ENCODE results near the gene CCNL2. TPM values are rescaled to one million over a fixed set of nuclear protein-coding genes. Genes with fewer than 3 reads are reported as not detected.
"Not testable (repeated sequence)": the region's sequence is repeated elsewhere in the genome, so short reads cannot be mapped to it uniquely, and the experiment has no call there.

CCNL2 gene
- total and polyA plus RNA-seq, 4 donors: 46.4 to 170 (median 104) TPM

- not testable (repeated sequence) for H3K36me3 ChIP-seq (ENCODE audit: control insufficient read depth in 4 of 4, insufficient read depth in 3 of 4, low read depth in 1 of 4, low read length in 3 of 4); DNase-seq (ENCODE audit: low spot score)
- WGBS: 95% methylated on average over 11 of the region's 11 CpGs
Measured at GRCh38 chr1:1412311-1412902, 13.3 kb upstream of the CCNL2 start.

DNA sequence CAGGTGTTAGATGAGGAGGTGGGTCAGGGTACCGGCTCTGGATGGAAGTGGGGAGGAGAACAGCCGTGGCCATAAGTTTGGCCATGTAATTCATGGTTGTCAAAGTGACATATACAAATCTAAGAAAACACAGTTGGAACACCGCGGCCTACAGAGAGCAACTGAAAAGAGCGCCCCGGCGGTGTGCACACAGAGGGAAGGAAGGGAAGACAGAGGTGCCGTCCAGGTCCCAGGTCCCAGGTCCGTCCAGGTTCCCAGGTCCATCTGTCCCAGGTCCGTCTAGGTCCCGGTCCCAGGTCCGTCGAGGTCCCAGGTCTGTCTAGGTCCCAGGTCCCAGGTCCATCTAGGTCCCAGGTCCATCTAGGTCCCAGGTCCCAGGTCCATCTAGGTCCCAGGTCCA, 12.5 kb upstream of the CCNL2 start:
- Histone ChIP-seq H3K36me3 (ENCODE audit: control insufficient read depth in 4 of 4, insufficient read depth in 3 of 4, low read depth in 1 of 4, low read length in 3 of 4) (no peaks in the 10 kb centered on the region), H3K27me3 (ENCODE audit: control insufficient read depth in 4 of 4, insufficient read depth in 4 of 4, low read length in 3 of 4) (no peaks in the 10 kb centered on the region), H3K9me3 (ENCODE audit: control insufficient read depth in 4 of 4, low read length in 3 of 4) (no peaks in the 10 kb centered on the region), H3K9ac (ENCODE audit: low read depth in 1 of 2, low read length in 2 of 2) (no peak overlapping the region), H3K27ac (ENCODE audit: low read depth in 1 of 2, low read length in 2 of 2) (no peak overlapping the region), H3K4me1 (ENCODE audit: control insufficient read depth in 4 of 4, insufficient read depth in 4 of 4, low read length in 3 of 4) (peaks cover 5 to 17% (median 9%) of the 10 kb centered on the region in 4 donors), H3K4me3 (ENCODE audit: low read depth in 1 of 3, low read length in 3 of 3) (no peak overlapping the region)
- WGBS: 93% methylated on average over 13 of the region's 13 CpGs
- no peak for DNase-seq (ENCODE audit: low spot score)
- TF ChIP-seq NR2F2 (IDR thresholded peaks at IDR 0.05) (no peak), YY1 (IDR thresholded peaks at IDR 0.05) (no peak), FOXA1 (IDR thresholded peaks at IDR 0.05) (no peak), GABPA (IDR thresholded peaks at IDR 0.05 in 1 of 2, conservative IDR thresholded peaks at IDR 0.05 in 1 of 2) (no peak), EGR1 (IDR thresholded peaks at IDR 0.05; ENCODE audit: low read depth in 2 of 2) (no peak), RAD21 (IDR thresholded peaks at IDR 0.05) (no peak), RXRA (IDR thresholded peaks at IDR 0.05) (no peak), SP1 (IDR thresholded peaks at IDR 0.05) (no peak), ZBTB33 (IDR thresholded peaks at IDR 0.05) (no peak)
- TF ChIP-seq, protein P1, sequence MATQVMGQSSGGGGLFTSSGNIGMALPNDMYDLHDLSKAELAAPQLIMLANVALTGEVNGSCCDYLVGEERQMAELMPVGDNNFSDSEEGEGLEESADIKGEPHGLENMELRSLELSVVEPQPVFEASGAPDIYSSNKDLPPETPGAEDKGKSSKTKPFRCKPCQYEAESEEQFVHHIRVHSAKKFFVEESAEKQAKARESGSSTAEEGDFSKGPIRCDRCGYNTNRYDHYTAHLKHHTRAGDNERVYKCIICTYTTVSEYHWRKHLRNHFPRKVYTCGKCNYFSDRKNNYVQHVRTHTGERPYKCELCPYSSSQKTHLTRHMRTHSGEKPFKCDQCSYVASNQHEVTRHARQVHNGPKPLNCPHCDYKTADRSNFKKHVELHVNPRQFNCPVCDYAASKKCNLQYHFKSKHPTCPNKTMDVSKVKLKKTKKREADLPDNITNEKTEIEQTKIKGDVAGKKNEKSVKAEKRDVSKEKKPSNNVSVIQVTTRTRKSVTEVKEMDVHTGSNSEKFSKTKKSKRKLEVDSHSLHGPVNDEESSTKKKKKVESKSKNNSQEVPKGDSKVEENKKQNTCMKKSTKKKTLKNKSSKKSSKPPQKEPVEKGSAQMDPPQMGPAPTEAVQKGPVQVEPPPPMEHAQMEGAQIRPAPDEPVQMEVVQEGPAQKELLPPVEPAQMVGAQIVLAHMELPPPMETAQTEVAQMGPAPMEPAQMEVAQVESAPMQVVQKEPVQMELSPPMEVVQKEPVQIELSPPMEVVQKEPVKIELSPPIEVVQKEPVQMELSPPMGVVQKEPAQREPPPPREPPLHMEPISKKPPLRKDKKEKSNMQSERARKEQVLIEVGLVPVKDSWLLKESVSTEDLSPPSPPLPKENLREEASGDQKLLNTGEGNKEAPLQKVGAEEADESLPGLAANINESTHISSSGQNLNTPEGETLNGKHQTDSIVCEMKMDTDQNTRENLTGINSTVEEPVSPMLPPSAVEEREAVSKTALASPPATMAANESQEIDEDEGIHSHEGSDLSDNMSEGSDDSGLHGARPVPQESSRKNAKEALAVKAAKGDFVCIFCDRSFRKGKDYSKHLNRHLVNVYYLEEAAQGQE (IDR thresholded peaks at IDR 0.05): no peak
- TF ChIP-seq, protein P2, sequence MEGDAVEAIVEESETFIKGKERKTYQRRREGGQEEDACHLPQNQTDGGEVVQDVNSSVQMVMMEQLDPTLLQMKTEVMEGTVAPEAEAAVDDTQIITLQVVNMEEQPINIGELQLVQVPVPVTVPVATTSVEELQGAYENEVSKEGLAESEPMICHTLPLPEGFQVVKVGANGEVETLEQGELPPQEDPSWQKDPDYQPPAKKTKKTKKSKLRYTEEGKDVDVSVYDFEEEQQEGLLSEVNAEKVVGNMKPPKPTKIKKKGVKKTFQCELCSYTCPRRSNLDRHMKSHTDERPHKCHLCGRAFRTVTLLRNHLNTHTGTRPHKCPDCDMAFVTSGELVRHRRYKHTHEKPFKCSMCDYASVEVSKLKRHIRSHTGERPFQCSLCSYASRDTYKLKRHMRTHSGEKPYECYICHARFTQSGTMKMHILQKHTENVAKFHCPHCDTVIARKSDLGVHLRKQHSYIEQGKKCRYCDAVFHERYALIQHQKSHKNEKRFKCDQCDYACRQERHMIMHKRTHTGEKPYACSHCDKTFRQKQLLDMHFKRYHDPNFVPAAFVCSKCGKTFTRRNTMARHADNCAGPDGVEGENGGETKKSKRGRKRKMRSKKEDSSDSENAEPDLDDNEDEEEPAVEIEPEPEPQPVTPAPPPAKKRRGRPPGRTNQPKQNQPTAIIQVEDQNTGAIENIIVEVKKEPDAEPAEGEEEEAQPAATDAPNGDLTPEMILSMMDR (IDR thresholded peaks at IDR 0.05; ENCODE audit: low read depth, low read length, missing input control): no peak
- TF ChIP-seq, protein P3, sequence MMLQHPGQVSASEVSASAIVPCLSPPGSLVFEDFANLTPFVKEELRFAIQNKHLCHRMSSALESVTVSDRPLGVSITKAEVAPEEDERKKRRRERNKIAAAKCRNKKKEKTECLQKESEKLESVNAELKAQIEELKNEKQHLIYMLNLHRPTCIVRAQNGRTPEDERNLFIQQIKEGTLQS (IDR thresholded peaks at IDR 0.05): no peak

More at GRCh38 chr1:1412311-1412902, 13.3 kb upstream of the CCNL2 start:
- not testable (repeated sequence) for H3K27me3 ChIP-seq (ENCODE audit: control insufficient read depth in 4 of 4, insufficient read depth in 4 of 4, low read length in 3 of 4); H3K9ac ChIP-seq (ENCODE audit: low read depth in 1 of 2, low read length in 2 of 2); H3K9me3 ChIP-seq (ENCODE audit: control insufficient read depth in 4 of 4, low read length in 3 of 4); H3K27ac ChIP-seq (ENCODE audit: low read depth in 1 of 2, low read length in 2 of 2); H3K4me3 ChIP-seq (ENCODE audit: low read depth in 1 of 3, low read length in 3 of 3)
- peaks cover 5 to 17% (median 9%) of the 10 kb centered on the region in 4 donors for H3K4me1 ChIP-seq (ENCODE audit: control insufficient read depth in 4 of 4, insufficient read depth in 4 of 4, low read length in 3 of 4)

DNA sequence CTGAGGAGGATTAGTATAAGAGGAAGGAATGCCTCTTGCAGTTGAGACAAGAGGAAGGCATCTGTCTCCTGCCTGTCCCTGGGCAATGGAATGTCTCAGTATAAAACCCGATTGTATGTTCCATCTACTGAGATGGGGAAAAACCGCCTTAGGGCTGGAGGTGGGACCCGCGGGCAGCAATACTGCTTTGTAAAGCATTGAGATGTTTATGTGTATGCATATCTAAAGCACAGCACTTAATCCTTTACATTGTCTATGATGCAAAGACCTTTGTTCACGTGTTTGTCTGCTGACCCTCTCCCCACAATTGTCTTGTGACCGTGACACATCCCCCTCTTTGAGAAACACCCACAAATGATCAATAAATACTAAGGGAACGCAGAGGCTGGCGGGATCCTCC, 11.1 kb upstream of the CCNL2 start:
- H3K9ac ChIP-seq (ENCODE audit: low read depth in 1 of 2, low read length in 2 of 2); H3K36me3 ChIP-seq (ENCODE audit: control insufficient read depth in 4 of 4, insufficient read depth in 3 of 4, low read depth in 1 of 4, low read length in 3 of 4); DNase-seq (ENCODE audit: low spot score); H3K9me3 ChIP-seq (ENCODE audit: control insufficient read depth in 4 of 4, low read length in 3 of 4); H3K4me3 ChIP-seq (ENCODE audit: low read depth in 1 of 3, low read length in 3 of 3); H3K27ac ChIP-seq (ENCODE audit: low read depth in 1 of 2, low read length in 2 of 2); H3K27me3 ChIP-seq (ENCODE audit: control insufficient read depth in 4 of 4, insufficient read depth in 4 of 4, low read length in 3 of 4): not testable (repeated sequence)
- peaks cover 5 to 30% (median 21%) of the 10 kb centered on the region in 4 donors for H3K4me1 ChIP-seq (ENCODE audit: control insufficient read depth in 4 of 4, insufficient read depth in 4 of 4, low read length in 3 of 4)
- WGBS: 76% methylated on average over 8 of the region's 8 CpGs
